A673 (cell line): Measurements from ENCODE around the gene DMXL2. TPM values are rescaled to one million over a fixed set of nuclear protein-coding genes. Genes with fewer than 3 reads are reported as not detected.
"Not testable (repeated sequence)": the region's sequence is repeated elsewhere in the genome, so short reads cannot be mapped to it uniquely, and the experiment has no call there.

Experiments
- BruUV-seq: library from RNA; stranded (reverse); fragments of 400-500 nt; replicated peaks from 2 replicates; lab custom pipeline; 2021; lab: Mats Ljungman, UMichigan
- CTCF ChIA-PET: fragments of 300-600 bp; sonication (Branson Sonifier 250); formaldehyde crosslinking; loops from one replicate; lab custom pipeline; 2022; ENCODE audit warnings: antibody characterized with exemption; lab: Charles Lee
- POLR2A ChIA-PET: fragments of 300-600 bp; sonication (Branson Sonifier 250); formaldehyde crosslinking; loops from one replicate; lab custom pipeline; 2022; ENCODE audit warnings: antibody characterized with exemption; ENCODE audit not compliant: low non-redundant PET; lab: Charles Lee
- DNase-seq: peaks from one replicate; pipeline ENCODE4 v3.0.0-alpha.2; 2015; ENCODE audit warnings: low spot score
- H3K27ac ChIP-seq: fragments of 200-600 bp; sonication (generic); 2 replicates; pipeline ENCODE4 v1.5.1; 2016; ENCODE audit warnings: mixed run types, low read depth, mild to moderate bottlenecking, mixed read lengths, antibody characterized with exemption, low read length; ENCODE audit not compliant: poor library complexity, severe bottlenecking
- H3K27me3 ChIP-seq: fragments of 200-600 bp; sonication (generic); replicated peaks from 2 replicates; pipeline ENCODE4 v1.6.1; 2017; ENCODE audit warnings: mixed run types, low read depth, mild to moderate bottlenecking, mixed read lengths, antibody characterized with exemption, low read length; ENCODE audit not compliant: insufficient read depth, poor library complexity
- H3K36me3 ChIP-seq: fragments of 200-600 bp; sonication (generic); 2 replicates; pipeline ENCODE4 v1.6.1; 2016; ENCODE audit warnings: mixed run types, mild to moderate bottlenecking, mixed read lengths, antibody characterized with exemption, low read length; ENCODE audit not compliant: insufficient read depth, poor library complexity, severe bottlenecking
- H3K4me1 ChIP-seq: fragments of 200-600 bp; sonication (generic); 2 replicates; pipeline ENCODE4 v1.6.1; 2017; ENCODE audit warnings: mixed run types, mild to moderate bottlenecking, mixed read lengths, antibody characterized with exemption, low read length; ENCODE audit not compliant: insufficient read depth, poor library complexity, severe bottlenecking
- H3K4me3 ChIP-seq: fragments of 200-600 bp; sonication (generic); 2 replicates; pipeline ENCODE4 v1.5.1; 2016; ENCODE audit warnings: low read depth, mixed run types, mild to moderate bottlenecking, mixed read lengths, low read length; ENCODE audit not compliant: poor library complexity, severe bottlenecking
- H3K9me3 ChIP-seq: fragments of 200-600 bp; sonication (generic); 2 replicates; pipeline ENCODE4 v1.6.1; 2016; ENCODE audit warnings: mixed run types, low read depth, mild to moderate bottlenecking, mixed read lengths, antibody characterized with exemption, low read length; ENCODE audit not compliant: poor library complexity, severe bottlenecking
- CTCF ChIP-seq: fragments of 300-800, 200-600 bp; sonication (generic); conservative IDR thresholded peaks from 2 replicates; pipeline ENCODE4 v1.5.1; 2017; ENCODE audit warnings: low read depth, mild to moderate bottlenecking, antibody characterized with exemption, low read length, moderate library complexity, mixed read lengths
- EZH2 ChIP-seq: fragments of 200-600 bp; sonication (generic); IDR thresholded peaks from 2 replicates; pipeline ENCODE4 v1.6.1; 2017; ENCODE audit warnings: borderline replicate concordance, low read depth, mild to moderate bottlenecking, mixed read lengths, antibody characterized with exemption, low read length; ENCODE audit not compliant: poor library complexity, severe bottlenecking
- intact Hi-C: fragments of 100-400 bp; cut with micrococcal nuclease; formaldehyde crosslinking; loops from one replicate; pipeline ENCODE4 v1.10.0; 2022; ENCODE audit not compliant: unreplicated experiment
- total RNA-seq: library from RNA; stranded (reverse); gene quantifications from 2 replicates; pipeline ENCODE4 v1.2.3, GENCODE V29; 2021

Gene DMXL2
- total RNA-seq, 1 experiment from 2014 or later = 23.2 TPM

- ChIA-PET CTCF (no interaction called here), POLR2A (no interaction called here)
- Histone ChIP-seq H3K4me1 (peaks cover 5% of the 10 kb centered on the region), H3K36me3 (peaks cover 6% of the 10 kb centered on the region), H3K9me3 (no peaks in the 10 kb centered on the region), H3K27me3 (no peaks in the 10 kb centered on the region), H3K27ac (no peak overlapping the region), H3K4me3 (no peak overlapping the region)
- TF ChIP-seq CTCF (no peak), EZH2 (no peak)
- BruUV-seq = no TSS peak
- intact Hi-C loops = no loop called here
- DNase-seq = no peak
Observed at GRCh38 chr15:51447855-51448621, 174.5 kb downstream of the DMXL2 start.

GRCh38 chr15:51446029-51446744, 176.4 kb downstream of the DMXL2 start:
- POLR2A ChIA-PET, H3K9me3 ChIP-seq, H3K36me3 ChIP-seq, H3K27ac ChIP-seq, CTCF ChIA-PET, H3K4me3 ChIP-seq, BruUV-seq, H3K27me3 ChIP-seq, DNase-seq, H3K4me1 ChIP-seq, intact Hi-C loops: not testable (repeated sequence)

GRCh38 chr15:51444807-51445206, 177.8 kb downstream of the DMXL2 start:
- ChIA-PET CTCF (no interaction called here), POLR2A (no interaction called here)
- intact Hi-C loops = no loop called here

More at GRCh38 chr15:51444807-51445206, 177.8 kb downstream of the DMXL2 start:
- DNase-seq = no peak
- Histone ChIP-seq H3K4me3 (no peak overlapping the region), H3K9me3 (no peaks in the 10 kb centered on the region), H3K27me3 (no peaks in the 10 kb centered on the region), H3K27ac (no peak overlapping the region), H3K36me3 (peaks cover 6% of the 10 kb centered on the region), H3K4me1 (no peaks in the 10 kb centered on the region)
- BruUV-seq = no TSS peak
- TF ChIP-seq CTCF (no peak), EZH2 (no peak)
